Inferior parietal cortex (tissue), 1 donor: ENCODE measurements around the gene RPS5.
"Not testable (repeated sequence)": the region's sequence is repeated elsewhere in the genome, so short reads cannot be mapped to it uniquely, and the experiment has no call there.

ENCODE experiments used
- DNase-seq: peaks from one replicate; pipeline ENCODE4 v3.0.0-alpha.2; 2016; ENCODE audit errors: extremely low spot score

The RPS5 gene

DNA sequence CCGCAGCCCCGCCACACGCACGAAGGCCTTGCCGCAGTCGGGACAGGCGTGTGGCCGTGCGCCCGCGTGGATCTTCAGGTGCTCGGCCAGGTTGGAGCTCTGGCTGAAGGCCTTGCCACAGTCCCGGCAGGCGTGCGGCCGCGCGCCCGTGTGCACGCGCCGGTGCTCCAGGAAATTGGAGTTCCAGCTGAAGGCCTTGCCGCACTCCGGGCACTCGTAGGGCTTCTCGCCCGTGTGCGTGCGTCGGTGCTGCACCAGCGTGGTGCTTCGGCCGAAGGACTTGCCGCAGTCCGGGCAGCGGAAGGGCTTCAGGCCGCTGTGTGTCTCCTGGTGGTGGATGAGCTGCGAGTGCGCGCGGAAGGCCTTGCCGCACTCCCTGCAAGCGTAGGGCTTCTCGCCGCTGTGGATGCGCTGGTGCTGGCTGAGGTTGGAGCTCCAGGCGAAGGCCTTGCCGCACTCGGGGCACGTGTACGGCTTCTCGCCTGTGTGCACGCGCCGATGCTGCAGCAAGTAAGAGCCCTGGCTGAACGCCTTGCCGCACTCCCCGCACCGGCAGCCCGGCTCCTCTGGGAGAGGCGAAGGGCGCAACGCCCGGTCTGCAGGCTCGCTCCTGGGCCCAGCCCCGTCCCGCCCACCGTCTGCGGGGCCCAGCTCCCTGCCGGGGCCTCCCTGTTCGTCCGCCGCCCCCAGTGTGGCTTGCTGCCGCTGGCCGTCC is 30.1 kb upstream of the RPS5 start:
- DNase-seq, result no peak

DNA sequence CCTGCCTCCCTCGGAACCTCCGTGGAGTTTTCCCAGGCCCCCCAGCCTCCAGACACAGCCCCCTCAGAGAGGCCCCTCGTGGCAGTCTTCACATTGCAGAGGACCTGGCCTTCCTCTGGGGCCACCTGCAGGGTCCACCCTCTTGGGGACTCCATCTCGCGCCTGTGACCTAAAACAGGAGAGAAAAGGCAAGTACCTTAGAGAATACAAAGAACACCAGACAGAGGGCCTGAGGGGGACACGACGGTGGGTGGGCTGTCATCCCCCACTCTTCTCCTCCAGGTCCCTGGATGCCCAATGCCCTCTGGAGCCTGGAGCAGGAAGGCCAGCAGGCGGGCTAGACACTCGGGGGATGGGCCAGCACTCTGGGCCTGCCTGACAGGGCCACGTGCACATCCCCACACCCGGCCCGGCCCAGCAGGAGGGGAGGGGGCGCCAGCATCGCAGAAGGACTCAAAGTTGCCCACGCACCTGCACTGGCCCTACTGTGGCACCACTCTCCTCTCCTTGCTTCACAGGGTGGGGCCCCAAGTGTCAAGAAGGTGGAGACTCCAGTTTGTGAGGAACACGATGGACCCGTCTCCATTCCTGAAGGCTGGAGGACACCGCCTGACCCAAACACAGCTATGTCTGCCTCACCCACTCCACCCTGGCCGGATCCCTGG is 29.5 kb upstream of the RPS5 start:
- no peak for DNase-seq

DNA sequence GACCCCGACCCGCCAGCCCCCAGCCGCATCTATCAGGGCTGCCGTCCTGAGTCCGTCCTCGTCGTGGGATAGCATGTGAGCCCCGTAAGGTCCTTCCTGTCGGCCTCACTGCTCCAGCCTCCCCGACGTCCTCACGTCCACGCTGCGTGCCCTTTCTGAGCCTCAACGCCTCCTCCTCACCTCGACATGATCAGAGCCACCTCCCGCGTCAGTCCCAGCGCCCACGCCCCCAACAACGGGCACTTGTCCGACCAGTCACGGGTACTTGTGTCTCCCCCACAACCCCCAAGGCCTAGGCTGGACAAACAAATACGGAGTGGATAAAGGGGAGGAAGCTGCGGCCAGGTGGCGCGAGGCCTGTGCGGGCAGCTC is 25.2 kb upstream of the RPS5 start:
- DNase-seq, result no peak

DNA sequence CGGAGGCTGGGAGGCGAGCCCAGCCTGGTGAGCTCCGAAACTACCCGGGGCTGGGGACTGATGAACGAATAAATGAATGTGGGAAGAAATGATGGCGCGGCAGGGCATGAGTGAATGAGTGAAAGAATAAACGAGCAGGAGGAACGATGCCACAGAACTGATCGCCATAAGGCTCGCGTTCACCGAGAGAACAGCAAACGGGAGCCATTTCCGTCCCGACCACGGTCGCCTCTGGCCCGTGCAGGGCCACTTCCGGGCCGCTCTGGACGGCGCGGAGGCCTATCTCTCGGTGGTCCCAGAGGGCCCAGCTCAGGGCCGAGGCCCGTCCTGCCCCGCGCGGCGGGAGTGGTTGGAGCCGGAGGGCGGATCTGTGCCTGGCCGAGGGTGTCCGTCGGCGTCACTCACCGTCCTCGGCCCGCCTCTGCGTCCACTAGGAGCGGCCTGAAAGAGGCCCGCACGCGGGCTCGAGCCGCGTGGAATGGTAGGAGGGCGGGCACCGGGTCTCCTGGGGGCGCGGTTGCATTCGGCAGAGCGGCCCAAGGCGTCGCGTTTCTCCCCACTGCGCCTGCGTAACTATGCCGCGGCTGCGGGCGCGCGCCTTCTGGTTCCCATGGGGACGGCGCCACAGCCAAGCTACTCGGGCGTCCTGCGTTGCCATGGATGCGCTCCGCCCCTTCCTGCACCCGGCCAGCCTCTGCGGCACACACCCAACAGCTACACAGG is 24.6 kb upstream of the RPS5 start, which contains the start of gene ZNF497:
Gene ZNF497 (minus strand): TSS at position 480 of the 723 bp plus-strand sequence. CDS start 5,116 bp downstream, outside the sequence.
- DNase-seq, result peak; percentile 97

DNA sequence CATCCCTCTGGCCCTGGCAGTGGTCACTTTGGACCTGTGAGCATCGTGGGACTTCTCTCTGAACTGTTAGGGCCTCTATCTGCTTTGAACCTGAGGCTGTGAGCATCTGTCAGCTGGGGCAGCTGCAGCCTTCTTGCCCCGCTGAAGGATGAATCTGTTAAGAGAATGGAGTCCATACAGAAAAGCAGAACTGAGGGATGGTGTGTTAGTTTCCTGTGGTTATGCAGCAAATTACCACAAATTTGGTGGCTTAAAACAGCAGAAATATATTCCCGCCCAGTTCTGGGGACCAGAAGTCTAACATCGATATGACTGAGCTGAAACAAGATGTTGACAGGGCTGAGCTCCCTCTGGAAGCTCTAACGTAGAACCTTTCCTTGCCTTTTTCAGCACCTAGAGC is 22.9 kb upstream of the RPS5 start:
- no peak for DNase-seq

DNA sequence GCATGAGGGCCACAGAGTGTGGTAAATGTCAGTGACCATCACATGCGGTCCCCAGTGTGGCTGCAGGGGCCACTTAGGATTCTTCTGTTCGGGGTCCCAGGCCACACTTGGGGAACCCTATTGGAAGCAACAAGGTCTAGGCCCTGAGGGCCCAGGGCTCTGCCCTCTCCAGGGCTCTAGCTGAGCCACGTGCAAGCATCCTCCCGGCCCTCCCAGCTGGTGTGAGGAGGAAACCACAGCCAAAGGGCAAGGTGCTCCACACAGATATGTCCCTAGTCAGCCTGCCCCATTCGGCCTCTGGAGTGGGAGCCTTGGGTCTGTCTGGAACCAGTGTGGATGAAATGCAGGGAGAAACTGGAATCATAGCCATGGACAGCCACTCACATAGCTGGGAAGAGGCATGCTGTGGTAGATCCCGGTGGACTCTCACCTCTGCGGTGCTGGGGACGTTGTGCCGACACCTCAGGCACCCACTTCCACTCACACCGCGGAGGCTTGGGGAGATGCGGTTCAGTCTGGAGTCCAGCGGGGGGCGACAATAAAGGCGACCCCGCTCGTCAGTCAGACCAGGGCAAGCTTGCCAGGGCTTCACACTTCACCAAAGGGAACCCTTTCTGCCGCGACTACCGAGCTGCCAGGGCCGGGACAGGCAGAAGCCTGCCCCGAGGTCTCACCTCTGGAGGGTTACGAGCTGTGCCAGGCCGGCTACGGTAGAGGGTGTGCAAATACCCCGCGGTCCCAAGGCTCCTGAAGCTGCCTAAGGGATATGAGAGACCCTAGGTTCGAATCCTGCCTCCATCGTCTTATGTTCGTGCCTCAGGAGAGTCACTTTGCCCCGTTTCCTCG is 20.3 kb upstream of the RPS5 start:
- DNase-seq, result no peak

DNA sequence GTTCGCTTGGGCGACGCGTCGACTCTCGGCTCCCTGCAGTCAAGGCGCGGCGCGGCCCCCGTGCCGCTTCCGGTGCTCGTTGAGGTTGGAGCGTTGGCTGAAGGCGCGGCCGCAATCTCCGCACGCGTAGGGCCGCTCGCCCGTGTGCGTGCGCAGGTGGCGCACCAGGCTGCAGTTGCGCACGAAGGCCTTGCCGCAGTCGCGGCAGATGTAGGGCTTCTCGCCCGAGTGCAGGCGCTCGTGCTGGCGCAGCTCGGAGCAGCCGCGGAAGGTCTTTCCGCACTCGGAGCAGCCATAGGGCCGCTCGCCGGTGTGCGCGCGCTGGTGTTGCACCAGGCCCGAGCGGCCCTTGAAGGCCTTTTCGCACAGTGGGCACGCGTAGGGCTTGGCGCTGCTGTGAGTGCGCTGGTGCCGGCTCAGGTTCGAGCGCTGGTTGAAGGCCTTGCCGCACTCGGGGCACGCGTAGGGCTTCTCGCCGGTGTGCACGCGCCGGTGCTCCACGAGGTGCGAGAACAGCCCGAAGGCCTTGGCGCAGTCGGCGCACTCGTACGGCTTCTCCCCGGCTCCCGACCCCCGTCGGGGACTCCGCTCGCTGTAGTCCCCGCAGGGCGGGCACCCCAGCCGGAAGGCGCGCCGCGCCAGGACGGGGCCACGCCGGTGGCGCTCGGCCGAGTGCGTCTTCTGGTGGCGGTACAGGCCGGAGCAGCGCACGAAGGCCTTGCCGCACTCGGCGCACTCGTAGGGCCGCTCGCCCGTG is 19.2 kb upstream of the RPS5 start:
- no peak for DNase-seq

DNA sequence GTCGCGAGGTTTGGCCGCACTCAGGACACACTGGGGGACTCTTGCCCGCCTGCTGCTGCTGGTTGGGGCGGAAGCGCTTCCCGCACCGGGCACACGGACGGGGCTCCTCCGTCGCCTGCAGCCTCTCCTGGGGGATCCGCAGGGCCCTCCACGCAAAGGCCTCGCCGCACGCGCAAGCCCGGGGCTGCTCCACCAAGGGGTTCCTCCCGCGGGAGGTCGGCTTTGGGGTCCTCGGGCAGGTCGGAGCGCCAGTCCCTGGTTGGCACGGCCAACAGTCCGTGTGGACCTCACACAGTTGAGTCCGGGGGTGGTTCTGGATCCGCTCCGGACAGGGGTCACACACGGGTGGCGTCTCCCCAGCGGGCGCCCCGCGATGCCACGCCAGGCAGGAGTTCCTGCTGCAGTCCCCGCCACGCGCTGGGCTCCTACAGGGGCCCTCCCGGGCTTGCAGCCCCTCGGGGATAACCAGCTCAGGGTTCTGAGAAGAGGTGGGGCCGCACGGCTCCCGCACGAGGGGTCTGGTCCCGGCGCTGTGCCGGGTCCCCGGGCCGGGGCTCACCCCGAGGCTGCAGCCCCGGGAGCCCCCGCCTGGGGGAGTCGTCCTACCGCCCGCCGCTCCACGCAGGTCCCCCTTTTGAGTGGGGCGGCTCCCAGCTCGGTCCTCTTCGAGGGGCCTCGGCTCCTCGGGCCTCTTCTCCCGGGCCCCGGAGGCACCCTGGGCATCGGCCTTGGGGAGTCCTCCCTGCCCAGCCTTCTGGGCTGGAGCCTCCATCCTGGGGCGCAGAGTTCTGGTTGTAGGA is 18.3 kb upstream of the RPS5 start:
- DNase-seq, result no peak

DNA sequence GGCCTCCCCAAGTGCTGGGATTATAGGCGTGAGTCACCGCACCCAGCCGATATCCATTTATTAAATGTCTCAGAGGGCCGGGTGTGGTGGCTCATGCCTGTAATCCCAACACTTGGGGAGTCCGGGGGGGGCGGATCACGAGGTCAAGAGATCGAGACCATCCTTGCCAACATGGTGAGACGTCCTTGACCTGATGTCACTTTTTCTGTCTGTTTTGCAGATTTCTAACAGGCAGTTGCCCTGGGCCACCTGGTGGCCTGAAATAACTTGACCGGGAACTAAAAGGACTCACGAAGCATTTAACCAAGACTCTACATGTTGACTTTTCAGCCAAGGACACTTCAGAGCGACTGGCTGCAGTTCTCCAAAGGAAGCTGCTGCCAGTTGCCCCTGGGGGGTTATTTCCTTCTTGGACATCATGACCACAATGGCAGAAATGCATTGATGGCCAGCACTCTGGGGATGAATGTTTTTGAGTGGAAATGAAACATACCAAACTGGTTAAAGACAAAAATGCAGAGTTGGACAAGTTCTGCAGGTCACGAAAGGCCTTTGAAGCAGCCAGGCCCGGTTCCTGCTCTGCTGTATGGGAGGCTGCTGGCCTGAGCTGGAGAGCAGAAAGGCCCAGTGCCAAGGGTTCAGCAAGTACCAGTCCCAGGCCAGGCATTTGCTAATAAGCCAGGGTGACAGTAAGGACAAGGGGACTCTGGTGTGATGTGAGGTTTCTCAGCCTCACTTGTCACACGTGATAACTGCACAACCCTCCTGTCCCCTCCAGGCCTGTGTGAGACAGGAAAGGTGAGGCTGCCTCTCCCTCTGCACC is 14.5 kb upstream of the RPS5 start:
- no peak for DNase-seq

DNA sequence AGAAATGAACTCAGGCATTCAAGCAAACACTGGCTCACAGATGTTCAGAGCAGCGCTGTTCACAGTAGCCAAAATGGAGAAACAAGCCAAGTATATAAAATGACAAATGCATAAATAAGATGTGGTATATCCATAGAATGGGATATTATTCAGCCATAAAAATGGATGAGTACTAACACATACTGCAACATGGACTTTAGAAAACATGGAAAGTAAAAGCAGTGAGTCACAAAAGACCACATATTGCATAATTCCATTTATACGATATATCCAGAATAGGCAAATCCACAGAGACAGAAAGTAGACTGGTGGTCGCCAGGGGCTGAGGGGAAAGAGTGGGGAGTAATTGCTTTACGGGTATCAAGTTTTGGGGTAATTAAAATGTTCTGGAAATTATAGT is 12.9 kb upstream of the RPS5 start:
- no peak for DNase-seq

DNA sequence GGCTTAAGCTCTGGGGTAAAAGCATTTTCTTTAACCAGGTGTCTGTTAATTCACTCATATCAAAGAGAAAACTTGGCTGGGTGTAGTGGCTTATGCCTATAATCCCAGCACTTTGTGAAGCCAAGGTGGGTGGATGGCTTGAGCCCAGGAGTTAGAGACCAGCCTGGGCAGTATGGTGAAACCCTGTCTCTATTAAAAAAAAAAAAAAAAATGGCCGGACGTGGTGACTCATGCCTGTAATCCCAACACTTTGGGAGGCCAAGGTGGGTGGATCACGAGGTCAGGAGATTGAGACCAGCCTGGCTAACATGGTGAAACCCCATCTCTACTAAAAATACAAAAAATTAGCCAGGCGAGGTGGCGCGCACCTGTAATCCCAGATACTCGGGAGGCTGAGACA is 10.3 kb upstream of the RPS5 start:
- not testable (repeated sequence) for DNase-seq

DNA sequence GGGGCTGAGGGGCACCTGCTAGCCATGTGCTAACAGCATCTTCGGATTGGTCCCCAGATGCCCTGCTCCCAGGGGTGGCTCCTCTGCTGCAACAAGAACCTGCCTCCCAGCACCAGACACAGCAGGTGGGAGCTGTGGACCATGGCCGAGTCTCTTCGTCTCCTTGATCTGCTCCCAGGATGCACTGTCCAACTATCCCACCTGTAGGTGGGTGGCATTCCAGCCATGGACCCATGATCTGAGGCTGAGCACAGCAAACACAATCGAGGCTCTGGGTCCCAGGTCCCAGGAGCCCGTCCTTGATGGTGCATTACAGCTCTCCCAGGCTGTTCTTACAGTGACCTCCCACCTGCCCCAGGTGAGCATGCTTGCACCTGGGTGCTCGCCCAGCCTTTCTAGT is 7.8 kb upstream of the RPS5 start:
- no peak for DNase-seq

DNA sequence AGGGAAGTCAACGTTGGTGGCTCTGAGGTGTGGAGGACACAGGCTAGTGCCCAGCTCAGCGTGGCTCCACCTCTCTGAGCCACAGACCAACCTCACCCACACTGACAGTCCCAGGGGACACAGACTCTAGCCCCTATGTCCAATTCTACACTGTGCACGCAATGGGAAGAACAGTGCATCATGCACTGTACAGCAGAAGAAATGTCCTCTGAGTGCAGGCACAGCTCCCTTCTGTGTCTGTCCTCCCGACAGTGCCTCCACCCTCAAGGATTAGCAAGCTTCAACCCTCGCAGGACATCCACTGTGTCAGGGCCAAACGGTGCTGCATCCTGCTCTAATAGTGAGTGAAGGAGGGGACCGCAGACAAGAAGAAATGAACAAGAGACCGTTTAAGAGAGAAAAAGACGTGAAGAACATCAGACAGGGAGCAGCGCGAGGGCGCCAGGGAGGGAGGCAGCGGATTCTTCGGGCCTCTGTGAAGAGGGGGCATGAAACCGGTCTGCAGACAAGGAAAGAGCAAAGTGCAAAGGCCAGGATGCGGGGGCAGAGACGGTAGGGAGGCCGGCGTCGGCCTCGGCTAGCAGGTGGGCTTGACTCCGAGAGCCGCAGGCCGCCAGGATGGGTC is 6.9 kb upstream of the RPS5 start:
- DNase-seq, result no peak

DNA sequence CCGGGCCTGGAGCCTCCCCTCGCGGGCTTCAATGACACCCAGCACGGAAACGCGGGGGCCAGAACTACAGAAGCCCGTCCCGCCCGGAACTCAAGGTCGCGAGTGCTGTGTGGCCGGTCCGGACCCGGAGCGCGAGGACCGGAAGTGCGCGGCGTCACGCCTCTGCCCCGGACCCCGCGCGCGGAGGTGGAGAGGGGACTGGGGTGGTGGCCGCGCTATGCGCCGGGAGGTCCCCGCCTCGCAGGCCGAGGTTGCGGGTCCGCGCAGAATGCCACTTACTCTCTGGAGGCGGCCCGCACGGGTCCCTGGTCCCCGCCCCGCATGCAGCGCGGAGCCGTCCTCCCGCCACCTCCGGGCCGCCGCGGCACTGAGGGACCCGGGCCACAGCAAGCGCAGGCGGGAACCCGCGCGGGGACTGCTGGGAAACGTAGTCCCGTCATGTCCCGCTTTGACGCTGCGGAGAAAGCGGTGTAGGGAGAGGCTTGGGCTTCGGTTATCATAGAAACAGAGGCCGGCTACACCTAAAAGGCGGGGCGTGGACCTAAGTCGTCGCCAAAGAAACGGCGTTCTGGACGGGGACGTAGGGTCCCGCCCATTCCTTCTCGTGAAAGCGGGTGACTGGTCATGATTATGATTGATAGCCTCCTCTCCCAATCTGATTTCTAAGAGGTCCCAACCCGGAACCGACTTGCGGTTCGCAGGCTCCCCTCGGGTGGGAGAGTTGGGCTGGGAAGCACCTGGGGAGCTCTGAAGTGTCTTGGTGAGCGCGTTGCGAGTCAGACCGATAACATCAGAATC is 6.2 kb upstream of the RPS5 start, which contains the start of gene ZNF837:
Gene ZNF837 (minus strand): TSS at position 369 of the 798 bp plus-strand sequence. CDS start 11,698 bp downstream, outside the sequence.
- peak; percentile 99 for DNase-seq

DNA sequence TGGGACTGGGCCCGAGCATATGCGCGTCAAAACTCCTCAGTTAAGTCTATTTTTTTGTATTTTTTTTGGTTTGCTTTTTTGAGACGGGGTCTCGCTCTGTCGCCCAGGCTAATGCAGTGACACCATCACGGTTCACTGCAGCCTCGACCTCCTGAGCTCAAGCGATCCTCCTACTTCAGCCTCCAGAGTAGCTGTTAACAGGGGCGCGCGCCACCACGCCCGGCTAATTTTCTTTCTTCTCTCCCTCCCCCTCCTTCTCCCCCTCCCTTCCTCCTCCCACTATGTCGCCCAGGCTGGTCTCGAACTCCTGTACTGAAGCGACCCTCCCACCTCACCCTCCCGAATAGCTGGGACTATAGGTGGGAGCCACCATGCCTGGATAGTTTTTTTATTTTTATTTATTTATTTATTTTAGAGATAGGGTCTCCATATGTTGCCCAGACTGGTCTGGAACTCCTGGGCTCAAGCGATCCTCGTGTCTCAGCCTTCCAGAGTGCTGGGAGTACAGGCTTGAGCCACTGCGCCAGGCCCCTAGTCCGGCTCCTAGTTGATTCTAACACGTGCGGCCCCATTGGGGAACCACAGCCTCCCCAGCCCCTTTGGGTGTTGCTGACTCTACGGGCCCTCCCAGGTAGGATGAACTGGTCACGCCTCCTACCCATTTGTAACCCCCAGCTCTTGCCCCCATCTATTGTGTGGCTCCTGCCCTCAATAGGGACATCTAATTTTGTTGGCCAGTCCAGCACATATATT is 5.4 kb upstream of the RPS5 start:
- DNase-seq, result no peak

DNA sequence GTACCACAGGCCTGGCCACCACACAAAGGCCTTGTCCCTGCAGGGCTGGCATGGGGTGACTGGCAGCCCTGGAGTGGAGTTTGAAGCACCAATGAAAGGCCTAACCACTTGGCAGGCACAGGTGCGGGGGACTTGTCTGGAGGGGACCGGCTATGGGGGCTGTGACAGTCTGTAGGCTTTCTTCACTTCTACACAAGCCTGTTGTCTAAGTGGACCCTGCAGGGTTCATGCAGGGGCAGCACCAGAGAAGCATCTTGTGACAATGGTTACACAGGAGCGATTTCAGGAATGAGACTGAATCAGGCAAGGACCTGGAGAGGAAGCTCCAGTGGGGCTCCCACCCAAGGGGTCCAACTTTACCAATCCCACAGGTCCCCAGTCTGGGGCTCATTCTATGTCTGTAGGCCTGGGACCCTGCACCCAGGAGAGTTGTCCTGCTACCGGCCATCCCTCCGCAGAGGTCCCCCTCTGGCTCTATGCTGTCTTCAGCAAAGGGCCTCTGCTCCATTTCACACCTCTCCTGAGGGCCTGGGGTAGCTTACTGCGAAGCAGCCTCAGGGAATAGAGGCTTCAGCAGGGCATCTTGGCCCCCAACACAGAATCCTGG is 4.0 kb upstream of the RPS5 start:
- DNase-seq, result no peak
